Cerebellar nuclear complex (tissue), 1 donor: ENCODE results near the gene AKAP10.
"Not testable (repeated sequence)": the region's sequence is repeated elsewhere in the genome, so short reads cannot be mapped to it uniquely, and the experiment has no call there.

Experiments used
- DNase-seq, 2 experiments: peaks; one replicate each; lab custom pipeline; 2025; lab: John Stamatoyannopoulos, UW

Gene AKAP10

GRCh38 chr17:19977293-19978208 is at the start of gene AKAP10:
Gene AKAP10, minus strand, starts transcription at chr17:19977828. Its CDS starts 149 bp downstream, at chr17:19977679.
- peak in 1 of 2 experiments; percentile 31 for DNase-seq

GRCh38 chr17:20026960-20027359 is 49.3 kb upstream of the AKAP10 start:
- DNase-seq = no peak

- DNase-seq = no peak
These were observed 45.1 kb upstream of the AKAP10 start for GRCh38 chr17:20022701-20023100.

GRCh38 chr17:20016475-20016992 is 38.9 kb upstream of the AKAP10 start:
- not testable (repeated sequence) for DNase-seq

GRCh38 chr17:20012017-20012536 is 34.4 kb upstream of the AKAP10 start:
- no peak for DNase-seq

- DNase-seq = no peak
These were observed 33.3 kb upstream of the AKAP10 start for GRCh38 chr17:20010936-20011335.

GRCh38 chr17:20010099-20010863 is 32.7 kb upstream of the AKAP10 start:
- DNase-seq = peak in 1 of 2 experiments; percentile 42

- DNase-seq = no peak
These were observed 31.9 kb upstream of the AKAP10 start, which contains the start of gene SPECC1 for GRCh38 chr17:20009302-20010098. Gene SPECC1, plus strand, starts transcription at chr17:20009359. Its CDS starts 87,293 bp downstream, at chr17:20096652.

- DNase-seq = no peak
These were observed 31.3 kb upstream of the AKAP10 start for GRCh38 chr17:20009052-20009301.

GRCh38 chr17:20008242-20009051 is 30.8 kb upstream of the AKAP10 start:
- DNase-seq = no peak

GRCh38 chr17:19996502-19996901 is 18.9 kb upstream of the AKAP10 start:
- DNase-seq = no peak

GRCh38 chr17:19996086-19996485 is 18.5 kb upstream of the AKAP10 start:
- DNase-seq = no peak

- DNase-seq = peak; percentile 42 to 50
These were observed 15.4 kb upstream of the AKAP10 start for GRCh38 chr17:19992803-19993713.

- DNase-seq = no peak
These were observed 13.7 kb upstream of the AKAP10 start for GRCh38 chr17:19991252-19991885.

- DNase-seq = no peak
These were observed 10.3 kb upstream of the AKAP10 start for GRCh38 chr17:19987897-19988296.

GRCh38 chr17:19986941-19987861 is 9.6 kb upstream of the AKAP10 start:
- no peak for DNase-seq

- DNase-seq = no peak
These were observed 2.5 kb upstream of the AKAP10 start for GRCh38 chr17:19979917-19980770.
